Measurements from ENCODE around the gene DDX1. TPM values are rescaled to one million over a fixed set of nuclear protein-coding genes. Genes with fewer than 3 reads are reported as not detected.

DDX1 gene
- total and polyA plus RNA-seq, 2 experiments from 2014 or later: 37.5 to 109 TPM

DNA sequence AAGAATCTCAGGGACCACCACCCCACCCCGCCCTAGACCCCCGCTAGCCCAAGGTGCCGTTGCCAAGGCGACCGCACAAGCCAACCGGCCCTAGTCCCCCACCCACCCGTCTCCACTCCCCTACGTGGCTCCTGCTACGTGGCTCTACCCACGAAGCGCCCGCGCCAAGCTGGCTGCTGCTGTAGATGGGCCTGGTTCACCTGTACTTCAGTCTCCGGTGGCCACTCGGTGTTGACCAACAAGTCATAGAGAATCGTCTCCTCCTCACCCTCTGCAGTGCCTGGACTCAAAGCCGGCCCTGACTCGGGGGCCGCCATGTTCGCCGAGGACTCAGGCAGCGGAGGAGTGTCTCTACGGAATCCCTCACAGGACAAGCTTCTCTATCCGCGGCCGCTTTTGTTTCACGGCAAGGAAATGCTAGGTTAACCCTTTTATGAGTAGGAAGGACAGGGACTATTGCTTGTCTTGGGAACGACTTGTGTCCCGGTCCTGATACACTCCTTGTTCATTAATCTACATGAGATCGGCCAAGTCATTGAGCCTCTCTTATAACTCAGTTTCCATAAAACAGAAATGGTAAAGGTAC, 30.6 kb upstream of the DDX1 start, which contains the start of gene NBAS:
NBAS (minus strand) TSS at position 347 of the 586 bp plus-strand sequence; CDS start at position 317, 30 bp downstream.
- no peaks in the 10 kb centered on the region for H3K36me3 ChIP-seq
- TF ChIP-seq, protein P1, sequence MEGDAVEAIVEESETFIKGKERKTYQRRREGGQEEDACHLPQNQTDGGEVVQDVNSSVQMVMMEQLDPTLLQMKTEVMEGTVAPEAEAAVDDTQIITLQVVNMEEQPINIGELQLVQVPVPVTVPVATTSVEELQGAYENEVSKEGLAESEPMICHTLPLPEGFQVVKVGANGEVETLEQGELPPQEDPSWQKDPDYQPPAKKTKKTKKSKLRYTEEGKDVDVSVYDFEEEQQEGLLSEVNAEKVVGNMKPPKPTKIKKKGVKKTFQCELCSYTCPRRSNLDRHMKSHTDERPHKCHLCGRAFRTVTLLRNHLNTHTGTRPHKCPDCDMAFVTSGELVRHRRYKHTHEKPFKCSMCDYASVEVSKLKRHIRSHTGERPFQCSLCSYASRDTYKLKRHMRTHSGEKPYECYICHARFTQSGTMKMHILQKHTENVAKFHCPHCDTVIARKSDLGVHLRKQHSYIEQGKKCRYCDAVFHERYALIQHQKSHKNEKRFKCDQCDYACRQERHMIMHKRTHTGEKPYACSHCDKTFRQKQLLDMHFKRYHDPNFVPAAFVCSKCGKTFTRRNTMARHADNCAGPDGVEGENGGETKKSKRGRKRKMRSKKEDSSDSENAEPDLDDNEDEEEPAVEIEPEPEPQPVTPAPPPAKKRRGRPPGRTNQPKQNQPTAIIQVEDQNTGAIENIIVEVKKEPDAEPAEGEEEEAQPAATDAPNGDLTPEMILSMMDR (IDR thresholded peaks at IDR 0.05; ENCODE audit: low read depth, low read length): no peak
- H3K9me3 ChIP-seq (ENCODE audit: low read depth): no peaks in the 10 kb centered on the region
- peaks cover 17% of the 10 kb centered on the region for H3K4me1 ChIP-seq (ENCODE audit: low read depth)
- peak; percentile 88 to 89 for DNase-seq (ENCODE audit: low read depth in 1 of 2, low spot score in 1 of 2)
- H3K27me3 ChIP-seq: no peaks in the 10 kb centered on the region
- peak within 1 kb of the TSS; percentile 88 for H3K27ac ChIP-seq
- H3K4me3 ChIP-seq: peak within 1 kb of the TSS; percentile 75

- H3K4me3 ChIP-seq: peak overlapping the region; percentile 75
- H3K27ac ChIP-seq: peak overlapping the region; percentile 88
- H3K36me3 ChIP-seq: no peaks in the 10 kb centered on the region
- TF ChIP-seq, protein P1 (IDR thresholded peaks at IDR 0.05; ENCODE audit: low read depth, low read length): no peak
- H3K4me1 ChIP-seq (ENCODE audit: low read depth): peaks cover 17% of the 10 kb centered on the region
- H3K9me3 ChIP-seq (ENCODE audit: low read depth): no peaks in the 10 kb centered on the region
- no peaks in the 10 kb centered on the region for H3K27me3 ChIP-seq
- peak; percentile 51 to 82 for DNase-seq (ENCODE audit: low read depth in 1 of 2, low spot score in 1 of 2)
Measured at GRCh38 chr2:15561574-15562344, 29.9 kb upstream of the DDX1 start.

DNA sequence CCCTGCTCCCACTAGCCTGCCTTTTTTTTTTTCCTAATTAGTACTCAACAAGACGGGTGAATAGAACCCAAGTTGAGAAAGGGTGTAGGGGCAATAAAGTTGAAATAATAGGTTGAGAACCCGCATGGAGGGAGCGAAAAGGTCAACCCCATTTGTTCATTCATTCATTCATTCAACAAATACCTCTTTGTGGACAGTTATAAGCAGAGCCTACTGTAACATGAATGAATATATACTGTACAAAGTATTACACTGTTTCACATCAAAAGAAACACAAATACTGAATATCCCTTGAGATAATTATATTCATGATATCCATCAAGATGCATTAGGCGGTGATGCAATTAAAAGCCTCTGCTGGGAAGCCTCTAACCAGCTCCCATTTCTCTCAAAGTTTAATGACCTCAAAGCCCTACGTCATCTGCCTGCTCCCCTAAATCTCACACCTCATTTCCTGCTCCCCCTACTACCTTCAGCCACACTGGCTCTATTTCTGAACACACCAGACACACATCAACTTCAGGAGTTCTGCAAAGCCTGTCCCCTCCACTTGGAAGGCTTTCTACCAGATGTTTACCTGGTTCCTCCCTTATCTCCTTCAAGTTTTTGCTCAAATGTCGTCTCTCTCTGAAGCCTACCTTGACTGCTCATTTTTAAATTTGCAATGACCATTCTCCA, 29.2 kb upstream of the DDX1 start:
- peak overlapping the region; percentile 75 for H3K4me3 ChIP-seq
- no peaks in the 10 kb centered on the region for H3K36me3 ChIP-seq
- H3K27me3 ChIP-seq: no peaks in the 10 kb centered on the region
- H3K9me3 ChIP-seq (ENCODE audit: low read depth): no peaks in the 10 kb centered on the region
- peaks cover 17% of the 10 kb centered on the region for H3K4me1 ChIP-seq (ENCODE audit: low read depth)
- TF ChIP-seq, protein P1 (IDR thresholded peaks at IDR 0.05; ENCODE audit: low read depth, low read length): no peak
- H3K27ac ChIP-seq: peak overlapping the region; percentile 88
- DNase-seq (ENCODE audit: low read depth in 1 of 2, low spot score in 1 of 2): no peak

DNA sequence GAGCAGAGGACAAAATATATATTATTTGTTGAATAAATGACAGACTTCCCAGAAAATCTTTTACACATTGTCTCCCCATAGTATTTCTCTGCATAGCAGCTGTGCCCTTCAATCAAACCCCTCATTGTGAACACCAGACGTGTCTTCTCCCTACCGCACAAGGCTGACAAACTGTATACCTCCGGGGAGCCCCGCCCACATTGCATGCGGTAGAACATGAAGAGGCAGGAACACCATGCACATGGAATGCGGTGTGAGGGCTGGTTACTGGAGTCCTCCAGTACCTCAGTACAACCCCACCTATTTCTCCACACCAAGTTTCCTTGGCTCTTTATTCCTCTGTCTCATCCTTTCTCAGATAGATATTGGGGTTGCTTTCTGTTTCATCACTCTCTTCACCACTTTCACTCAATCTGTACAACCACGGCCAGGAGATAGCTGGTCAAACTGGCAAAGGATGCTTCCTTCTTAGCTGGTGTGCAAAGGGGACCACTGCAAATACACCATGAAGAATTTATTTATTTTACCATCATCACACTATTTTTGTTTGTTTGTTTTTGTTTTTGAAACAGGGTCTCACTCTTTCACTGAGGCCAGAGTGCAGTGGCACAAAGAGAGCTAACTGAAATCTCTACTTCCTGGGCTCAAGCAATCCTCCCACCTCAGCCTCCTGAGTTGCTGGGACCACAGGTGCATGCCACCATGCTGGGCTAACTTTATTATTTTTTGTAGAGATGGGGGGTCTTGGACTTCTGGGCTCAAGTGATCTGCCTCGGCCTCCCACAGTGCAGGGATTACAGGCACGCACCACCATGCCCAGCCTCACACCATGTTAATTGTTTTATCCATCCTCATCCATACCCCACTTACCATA, 28.2 kb upstream of the DDX1 start:
- TF ChIP-seq, protein P1 (IDR thresholded peaks at IDR 0.05; ENCODE audit: low read depth, low read length): no peak
- Histone ChIP-seq H3K27ac (no peak overlapping the region), H3K9me3 (ENCODE audit: low read depth) (no peaks in the 10 kb centered on the region), H3K4me1 (ENCODE audit: low read depth) (peaks cover 13% of the 10 kb centered on the region), H3K27me3 (no peaks in the 10 kb centered on the region), H3K36me3 (no peaks in the 10 kb centered on the region), H3K4me3 (no peak overlapping the region)
- DNase-seq (ENCODE audit: low read depth in 1 of 2, low spot score in 1 of 2): no peak

- no peak overlapping the region for H3K27ac ChIP-seq
- no peak for DNase-seq (ENCODE audit: low read depth in 1 of 2, low spot score in 1 of 2)
- TF ChIP-seq, protein P1 (IDR thresholded peaks at IDR 0.05; ENCODE audit: low read depth, low read length): no peak
Measured at GRCh38 chr2:15565392-15565791, 26.3 kb upstream of the DDX1 start.

More at GRCh38 chr2:15565392-15565791, 26.3 kb upstream of the DDX1 start:
- no peak overlapping the region for H3K4me3 ChIP-seq
- H3K27me3 ChIP-seq: no peaks in the 10 kb centered on the region
- peaks cover 8% of the 10 kb centered on the region for H3K4me1 ChIP-seq (ENCODE audit: low read depth)
- no peaks in the 10 kb centered on the region for H3K36me3 ChIP-seq
- H3K9me3 ChIP-seq (ENCODE audit: low read depth): no peaks in the 10 kb centered on the region
